NT2/D1 (cell line): ENCODE data around the gene RTP5.

ENCODE experiments used
- DNase-seq: peaks from one replicate; pipeline ENCODE4 v3.0.0-alpha.2; 2011; ENCODE audit warnings: low read depth, low spot score
- H3K27me3 ChIP-seq: 2 replicates; pipeline ENCODE4 v1.6.0; 2011; ENCODE audit warnings: mild to moderate bottlenecking; ENCODE audit not compliant: insufficient read length, insufficient read depth
- H3K36me3 ChIP-seq: 2 replicates; pipeline ENCODE4 v1.6.1; 2011; ENCODE audit warnings: mild to moderate bottlenecking, low read length, mixed read lengths; ENCODE audit not compliant: insufficient read depth, insufficient read length
- H3K4me1 ChIP-seq: 2 replicates; pipeline ENCODE4 v1.5.1; 2011; ENCODE audit not compliant: insufficient read depth, insufficient read length
- H3K4me3 ChIP-seq: 2 replicates; pipeline ENCODE4 v1.5.1; 2011; ENCODE audit warnings: low read depth; ENCODE audit not compliant: insufficient read length
- H3K9ac ChIP-seq: 2 replicates; pipeline ENCODE4 v1.6.0; 2011; ENCODE audit warnings: low read depth; ENCODE audit not compliant: insufficient read length
- H3K9me3 ChIP-seq: 2 replicates; pipeline ENCODE4 v1.5.1; 2011; ENCODE audit warnings: mild to moderate bottlenecking, low read length; ENCODE audit not compliant: insufficient read depth
- SUZ12 ChIP-seq: IDR thresholded peaks from 2 replicates; pipeline ENCODE4 v1.6.1; 2011; ENCODE audit not compliant: insufficient read length, insufficient read depth; ENCODE audit errors: extremely low read depth
- YY1 ChIP-seq: IDR thresholded peaks from 2 replicates; pipeline ENCODE4 v1.6.1; 2011; ENCODE audit not compliant: insufficient read length, insufficient read depth
- ZNF274 ChIP-seq: IDR thresholded peaks from 2 replicates; pipeline ENCODE4 v1.6.1; 2011; ENCODE audit warnings: mild to moderate bottlenecking, low read depth, low read length

RTP5 gene

GRCh38 chr2:241846406-241846805 is 23.1 kb upstream of the RTP5 start:
- DNase-seq = no peak
- Histone ChIP-seq H3K27me3 (peaks cover 12% of the 10 kb centered on the region), H3K9me3 (no peaks in the 10 kb centered on the region), H3K36me3 (no peaks in the 10 kb centered on the region), H3K9ac (no peak overlapping the region), H3K4me1 (peaks cover 14% of the 10 kb centered on the region), H3K4me3 (no peak overlapping the region)
- TF ChIP-seq YY1 = no peak
- no peak for TF ChIP-seq ZNF274

GRCh38 chr2:241848761-241849615 is 20.5 kb upstream of the RTP5 start:
- Histone ChIP-seq H3K9ac (peak overlapping the region; percentile 44), H3K9me3 (no peaks in the 10 kb centered on the region)
- no peak for DNase-seq

GRCh38 chr2:241849616-241850543 is 19.6 kb upstream of the RTP5 start:
- Histone ChIP-seq H3K9ac (no peak overlapping the region), H3K4me3 (no peak overlapping the region)
- no peak for DNase-seq

More at GRCh38 chr2:241848761-241849615, 20.5 kb upstream of the RTP5 start:
- H3K27me3 ChIP-seq = peaks cover 12% of the 10 kb centered on the region
- no peaks in the 10 kb centered on the region for H3K36me3 ChIP-seq
- peaks cover 7% of the 10 kb centered on the region for H3K4me1 ChIP-seq
- H3K4me3 ChIP-seq = no peak overlapping the region
- TF ChIP-seq YY1 (no peak), SUZ12 (no peak), ZNF274 (no peak)

GRCh38 chr2:241850544-241851324 is 18.8 kb upstream of the RTP5 start:
- Histone ChIP-seq H3K36me3 (no peaks in the 10 kb centered on the region), H3K4me1 (peaks cover 9% of the 10 kb centered on the region), H3K9me3 (no peaks in the 10 kb centered on the region), H3K27me3 (no peaks in the 10 kb centered on the region), H3K9ac (no peak overlapping the region), H3K4me3 (no peak overlapping the region)
- no peak for TF ChIP-seq YY1
- no peak for TF ChIP-seq ZNF274
- TF ChIP-seq SUZ12 = no peak
- DNase-seq = no peak

More at GRCh38 chr2:241849616-241850543, 19.6 kb upstream of the RTP5 start:
- no peak for TF ChIP-seq YY1
- no peak for TF ChIP-seq ZNF274
- no peak for TF ChIP-seq SUZ12
- Histone ChIP-seq H3K9me3 (no peaks in the 10 kb centered on the region), H3K36me3 (no peaks in the 10 kb centered on the region), H3K27me3 (peaks cover 6% of the 10 kb centered on the region), H3K4me1 (peaks cover 7% of the 10 kb centered on the region)

- Histone ChIP-seq H3K27me3 (no peaks in the 10 kb centered on the region), H3K4me1 (peaks cover 13% of the 10 kb centered on the region), H3K9ac (no peak overlapping the region), H3K9me3 (no peaks in the 10 kb centered on the region), H3K36me3 (no peaks in the 10 kb centered on the region), H3K4me3 (no peak overlapping the region)
- no peak for TF ChIP-seq YY1
- no peak for TF ChIP-seq ZNF274
- no peak for TF ChIP-seq SUZ12
- no peak for DNase-seq
Measured at GRCh38 chr2:241851325-241852115, 18.0 kb upstream of the RTP5 start.
